ENCODE measurements around the gene LHPP.

The LHPP gene

DNA sequence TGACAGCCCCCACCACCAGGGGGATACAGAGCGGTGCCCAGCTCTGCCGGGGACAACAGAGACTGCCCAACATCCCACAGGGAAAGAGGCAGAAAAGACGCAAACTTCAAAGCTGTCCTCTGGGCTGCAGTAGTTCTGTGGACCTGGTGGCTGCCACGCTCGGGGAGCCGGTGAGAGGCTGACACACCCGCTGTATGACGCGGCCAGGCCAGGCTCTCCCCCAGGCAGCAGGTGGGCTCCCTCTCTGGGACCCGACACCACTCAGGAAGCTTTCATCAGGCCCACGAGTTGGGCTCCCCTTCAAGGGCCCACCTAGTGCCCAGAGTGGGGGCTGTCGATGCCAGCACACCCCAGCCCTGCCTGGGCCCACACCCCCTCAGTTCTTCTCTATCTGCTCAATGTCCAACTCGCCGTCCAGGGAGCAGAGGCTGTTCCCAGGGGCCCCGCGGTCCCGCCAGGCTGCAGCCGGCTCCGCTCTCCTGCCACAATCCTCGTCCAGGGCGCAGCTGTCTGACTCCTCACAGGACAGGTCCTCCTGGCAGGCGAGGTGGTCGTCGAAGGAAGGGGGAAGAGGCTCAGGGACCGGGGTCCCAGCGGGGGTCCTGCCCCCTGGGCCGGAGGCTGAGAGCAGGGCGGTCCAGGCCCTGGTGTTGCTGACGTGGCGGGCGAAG is 161.4 kb downstream of the LHPP start:
- ChIA-PET CTCF (no interaction called here), POLR2A (no interaction called here)
- no peak for DNase-seq (ENCODE audit: low read depth, low spot score)
- no peak overlapping the region for H3K4me3 ChIP-seq (ENCODE audit: low read depth, low read length)
- TF ChIP-seq, protein P1, sequence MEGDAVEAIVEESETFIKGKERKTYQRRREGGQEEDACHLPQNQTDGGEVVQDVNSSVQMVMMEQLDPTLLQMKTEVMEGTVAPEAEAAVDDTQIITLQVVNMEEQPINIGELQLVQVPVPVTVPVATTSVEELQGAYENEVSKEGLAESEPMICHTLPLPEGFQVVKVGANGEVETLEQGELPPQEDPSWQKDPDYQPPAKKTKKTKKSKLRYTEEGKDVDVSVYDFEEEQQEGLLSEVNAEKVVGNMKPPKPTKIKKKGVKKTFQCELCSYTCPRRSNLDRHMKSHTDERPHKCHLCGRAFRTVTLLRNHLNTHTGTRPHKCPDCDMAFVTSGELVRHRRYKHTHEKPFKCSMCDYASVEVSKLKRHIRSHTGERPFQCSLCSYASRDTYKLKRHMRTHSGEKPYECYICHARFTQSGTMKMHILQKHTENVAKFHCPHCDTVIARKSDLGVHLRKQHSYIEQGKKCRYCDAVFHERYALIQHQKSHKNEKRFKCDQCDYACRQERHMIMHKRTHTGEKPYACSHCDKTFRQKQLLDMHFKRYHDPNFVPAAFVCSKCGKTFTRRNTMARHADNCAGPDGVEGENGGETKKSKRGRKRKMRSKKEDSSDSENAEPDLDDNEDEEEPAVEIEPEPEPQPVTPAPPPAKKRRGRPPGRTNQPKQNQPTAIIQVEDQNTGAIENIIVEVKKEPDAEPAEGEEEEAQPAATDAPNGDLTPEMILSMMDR (IDR thresholded peaks at IDR 0.05; ENCODE audit: insufficient read depth, low read length, missing control alignments): no peak

DNA sequence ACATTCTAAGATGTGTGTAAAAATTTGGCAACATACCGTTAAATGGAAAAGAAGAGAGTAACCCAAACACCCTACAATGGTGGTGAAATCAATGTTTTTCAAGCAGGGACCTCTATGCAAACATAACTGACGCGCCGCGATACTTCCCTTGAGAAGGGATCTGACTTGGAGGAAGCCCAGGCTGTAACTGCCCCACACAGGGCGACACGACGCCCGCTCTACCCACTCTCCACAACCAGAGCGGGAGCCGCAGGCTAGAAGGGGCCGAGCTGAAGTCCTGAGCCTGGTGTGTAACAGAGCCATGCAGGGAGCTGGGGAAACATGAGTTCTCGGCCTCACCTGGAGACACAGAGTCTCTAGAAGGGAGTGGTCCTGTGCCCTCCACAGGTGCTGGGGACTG is 162.4 kb downstream of the LHPP start:
- ChIA-PET CTCF (no interaction called here), POLR2A (no interaction called here)
- TF ChIP-seq, protein P1 (IDR thresholded peaks at IDR 0.05; ENCODE audit: insufficient read depth, low read length, missing control alignments): no peak
- no peak for DNase-seq (ENCODE audit: low read depth, low spot score)
- no peak overlapping the region for H3K4me3 ChIP-seq (ENCODE audit: low read depth, low read length)

DNA sequence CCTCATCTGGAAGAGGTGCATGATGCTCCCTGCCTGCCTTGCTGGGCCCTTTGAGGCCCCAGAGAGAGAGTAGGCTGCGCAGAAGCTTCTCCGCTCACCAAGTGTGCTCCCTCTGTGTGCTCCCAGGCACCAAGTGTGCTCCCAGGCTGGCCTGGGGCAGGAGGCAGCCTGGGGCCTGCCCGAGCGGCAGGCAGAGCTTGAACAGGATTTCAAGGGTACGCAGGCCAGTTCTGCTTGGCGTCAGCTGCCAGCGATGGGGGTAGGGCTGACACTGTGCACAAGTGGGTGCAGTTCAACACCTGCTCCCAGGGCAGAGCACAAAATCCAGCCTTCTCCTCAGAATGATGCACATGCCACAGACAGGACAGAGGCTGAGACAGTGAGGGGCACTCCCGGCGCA is 162.8 kb downstream of the LHPP start:
- ChIA-PET POLR2A (no interaction called here), CTCF (no interaction called here)
- TF ChIP-seq, protein P1 (IDR thresholded peaks at IDR 0.05; ENCODE audit: insufficient read depth, low read length, missing control alignments): no peak
- no peak overlapping the region for H3K4me3 ChIP-seq (ENCODE audit: low read depth, low read length)
- DNase-seq (ENCODE audit: low read depth, low spot score): no peak

DNA sequence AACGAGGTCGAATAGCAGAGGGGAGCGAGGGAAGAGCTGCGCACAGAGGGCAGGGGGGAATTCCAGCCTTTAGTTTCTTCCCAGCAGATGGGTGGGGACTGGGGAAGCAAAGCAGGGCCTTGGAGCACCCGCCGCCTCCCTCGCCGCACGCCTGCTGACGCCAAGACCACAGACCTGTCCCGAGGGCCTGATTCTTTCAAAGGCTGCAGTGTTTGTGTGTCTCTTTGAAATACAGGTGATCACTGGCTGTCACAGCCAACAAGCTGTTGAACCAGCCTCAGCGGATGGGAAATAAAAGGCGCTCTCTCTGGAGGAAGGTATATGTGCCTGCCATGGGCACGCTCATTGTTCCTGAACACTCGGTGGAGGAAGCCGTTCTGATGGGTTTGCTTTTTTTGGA is 163.3 kb downstream of the LHPP start:
- no peak overlapping the region for H3K4me3 ChIP-seq (ENCODE audit: low read depth, low read length)
- POLR2A ChIA-PET: no interaction called here
- no peak for DNase-seq (ENCODE audit: low read depth, low spot score)
- TF ChIP-seq, protein P1 (IDR thresholded peaks at IDR 0.05; ENCODE audit: insufficient read depth, low read length, missing control alignments): no peak
- CTCF ChIA-PET: no interaction called here

DNA sequence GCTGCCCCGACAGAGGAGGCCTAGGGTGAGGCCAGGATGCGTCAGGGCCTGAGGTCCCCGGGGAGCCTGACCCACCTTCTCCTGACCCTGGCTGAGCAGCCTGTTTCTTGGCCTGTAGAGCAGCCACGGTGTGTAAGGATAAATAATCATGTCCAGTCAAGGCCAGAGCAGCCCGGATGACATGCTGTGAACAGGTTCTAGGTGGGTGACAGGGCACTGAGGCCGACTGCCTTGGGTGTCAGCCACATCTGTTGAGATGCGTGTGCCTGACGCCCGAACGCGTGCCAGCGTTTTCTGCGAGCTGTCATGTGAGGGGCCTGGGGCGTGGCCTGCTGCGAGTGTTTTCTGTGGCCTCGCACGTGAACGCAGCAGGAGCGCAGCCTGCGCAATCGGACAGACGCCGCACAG is 164.2 kb downstream of the LHPP start:
- no peak for DNase-seq (ENCODE audit: low read depth, low spot score)
- POLR2A ChIA-PET: no interaction called here
- TF ChIP-seq, protein P1 (IDR thresholded peaks at IDR 0.05; ENCODE audit: insufficient read depth, low read length, missing control alignments): no peak
- H3K4me3 ChIP-seq (ENCODE audit: low read depth, low read length): no peak overlapping the region
- CTCF ChIA-PET: no interaction called here

DNA sequence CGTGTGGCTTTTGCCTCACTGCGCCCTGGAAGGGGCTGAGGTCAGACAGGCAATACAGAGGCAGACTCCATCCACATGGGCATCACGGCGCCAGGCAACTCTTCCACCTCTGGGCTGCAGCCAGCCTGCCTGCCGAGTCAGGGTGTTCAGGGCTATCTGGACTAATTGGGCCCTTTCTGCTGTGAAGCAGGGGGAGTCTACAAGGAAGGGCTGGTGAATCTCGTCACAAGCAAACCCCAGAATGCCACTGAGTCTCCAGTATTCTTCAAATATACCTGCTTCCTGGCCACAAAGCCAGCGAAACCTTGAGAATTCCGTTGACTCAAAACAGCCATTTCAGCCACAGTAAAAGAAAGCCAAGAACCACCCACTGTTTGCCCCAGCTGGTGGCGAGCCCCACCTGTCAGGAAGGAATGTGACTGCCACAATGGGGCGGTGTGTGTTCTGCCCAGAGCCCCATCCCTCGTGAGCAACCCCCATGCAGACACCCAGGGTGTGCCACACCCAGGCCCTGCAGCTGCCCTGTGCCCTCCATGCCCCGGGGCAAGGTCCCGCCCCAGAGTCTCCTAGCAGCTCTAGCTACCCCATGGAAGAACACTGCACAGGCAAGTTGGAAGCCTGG is 165.2 kb downstream of the LHPP start:
- no peak overlapping the region for H3K4me3 ChIP-seq (ENCODE audit: low read depth, low read length)
- TF ChIP-seq, protein P1 (IDR thresholded peaks at IDR 0.05; ENCODE audit: insufficient read depth, low read length, missing control alignments): no peak
- no peak for DNase-seq (ENCODE audit: low read depth, low spot score)
- POLR2A ChIA-PET: no interaction called here
- CTCF ChIA-PET: no interaction called here
